Erythroblast (primary cell): ENCODE results near the gene GUK1.

Experiments
- GATA1 ChIP-seq: IDR thresholded peaks from 2 replicates; pipeline ENCODE4 v1.6.1; 2011; ENCODE audit warnings: low read depth, mild to moderate bottlenecking, control low read depth, low read length, moderate library complexity
- POLR2A ChIP-seq: IDR thresholded peaks from 2 replicates; pipeline ENCODE4 v1.6.1; 2011; ENCODE audit warnings: mild to moderate bottlenecking, low read length

- TF ChIP-seq POLR2A (no peak), GATA1 (no peak)
Observed at GRCh38 chr1:228144193-228144992, 4.3 kb downstream of the GUK1 start.
